HG02623 (cell line): ENCODE data around the gene BCL2.

Experiments
- ATAC-seq: cut with Tn5 transposase; IDR thresholded peaks from one replicate; pipeline ENCODE4 v1.9.1; 2021; ENCODE audit warnings: moderate library complexity; ENCODE audit not compliant: unreplicated experiment

Gene BCL2

DNA sequence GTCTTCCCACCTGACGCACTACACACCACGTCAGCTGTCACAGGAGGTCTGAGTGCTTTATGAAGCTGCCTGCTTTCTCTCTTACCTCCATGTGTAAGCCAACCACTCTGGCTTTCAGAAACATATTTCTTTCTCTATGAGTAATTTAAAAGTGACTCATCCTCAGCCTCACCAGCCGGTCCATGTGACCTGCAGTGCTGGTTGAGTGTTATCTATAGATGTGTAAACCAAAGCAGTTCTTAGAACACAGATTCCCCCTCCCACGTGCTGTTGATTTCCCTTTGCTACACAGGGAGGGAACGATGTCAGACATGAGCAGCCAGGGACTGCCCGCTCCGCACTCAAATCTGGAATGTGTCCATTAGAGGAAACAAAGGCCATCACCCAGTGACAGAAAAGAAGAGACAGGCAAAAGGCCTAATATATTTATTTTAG, 157.8 kb downstream of the BCL2 start:
- peak; percentile 46 for ATAC-seq

DNA sequence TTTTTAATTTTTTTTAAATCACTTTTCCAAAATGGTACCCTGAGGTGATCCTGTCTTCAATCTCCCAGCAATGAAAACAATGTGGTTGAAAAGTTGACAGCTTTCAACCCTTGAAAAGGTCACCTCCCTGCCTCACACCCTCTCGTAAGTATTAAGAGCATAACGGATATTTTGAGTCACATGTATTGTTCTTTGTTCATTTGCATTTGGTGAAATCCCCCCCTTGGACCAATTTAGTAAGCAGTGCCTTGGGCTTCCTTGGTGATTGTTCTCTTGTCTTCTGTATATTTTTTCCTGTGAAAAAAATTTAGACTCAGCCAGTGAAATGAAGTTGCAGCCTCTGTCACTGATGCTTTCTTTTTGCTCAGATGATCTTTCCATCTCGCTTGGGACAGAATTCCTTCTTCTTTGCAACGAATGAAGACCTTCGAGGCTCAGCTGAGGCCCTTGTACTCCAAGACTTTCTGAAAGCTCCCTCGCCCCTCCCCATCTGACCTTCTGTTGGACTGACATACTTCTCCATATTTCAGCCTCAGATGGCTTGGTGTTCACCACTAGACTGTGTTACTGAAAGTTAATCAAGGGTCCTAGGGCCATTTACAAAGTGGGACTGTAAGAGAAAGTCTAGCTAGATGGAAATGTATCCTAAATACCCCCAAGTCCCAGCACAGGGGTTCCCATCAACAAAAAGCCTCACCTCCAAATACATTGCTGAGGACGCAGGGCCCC, 158.4 kb downstream of the BCL2 start:
- peak; percentile 22 for ATAC-seq

GRCh38 chr18:63160172-63160995, 159.2 kb downstream of the BCL2 start:
- no peak for ATAC-seq

- ATAC-seq: no peak
Measured at GRCh38 chr18:63159590-63159989, 160.0 kb downstream of the BCL2 start.

GRCh38 chr18:63158676-63159291, 160.8 kb downstream of the BCL2 start:
- ATAC-seq: no peak

GRCh38 chr18:63158012-63158631, 161.4 kb downstream of the BCL2 start:
- ATAC-seq: no peak

DNA sequence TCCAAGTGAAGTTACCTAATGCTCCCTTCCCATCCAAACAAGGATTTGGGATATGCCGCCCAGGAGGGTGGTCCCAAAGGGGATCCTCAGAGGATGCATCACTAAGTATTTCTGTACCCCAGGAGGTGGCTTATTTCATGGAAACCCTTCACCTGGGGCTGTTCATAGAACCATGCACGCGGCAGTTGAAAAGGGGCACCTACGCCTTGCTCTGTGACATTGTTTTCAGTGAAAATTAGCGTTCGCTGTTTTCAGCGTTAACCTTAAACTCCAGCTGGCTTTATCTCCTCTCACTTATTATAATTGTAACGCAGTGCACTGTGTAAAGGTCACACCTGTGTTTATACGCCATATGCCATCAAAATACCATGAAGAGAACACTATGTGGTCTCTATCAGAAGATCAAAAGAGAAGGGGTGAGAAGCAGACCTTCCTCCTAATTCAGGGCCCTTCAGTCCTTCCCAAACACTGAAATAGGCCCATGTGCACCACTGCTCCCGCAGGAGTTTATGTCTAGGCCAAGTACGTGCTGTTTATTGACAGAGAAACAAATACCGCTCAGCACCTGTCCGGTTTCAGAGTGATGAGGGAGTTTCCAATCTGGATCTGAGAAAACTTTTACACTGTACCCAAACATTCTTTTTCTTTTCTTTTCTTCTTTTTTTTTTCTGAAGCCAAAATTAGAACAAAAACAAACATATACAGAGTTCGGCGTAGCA, 162.1 kb downstream of the BCL2 start:
- ATAC-seq: peak; percentile 14

- no peak for ATAC-seq
Measured at GRCh38 chr18:63155910-63156773, 163.4 kb downstream of the BCL2 start.

DNA sequence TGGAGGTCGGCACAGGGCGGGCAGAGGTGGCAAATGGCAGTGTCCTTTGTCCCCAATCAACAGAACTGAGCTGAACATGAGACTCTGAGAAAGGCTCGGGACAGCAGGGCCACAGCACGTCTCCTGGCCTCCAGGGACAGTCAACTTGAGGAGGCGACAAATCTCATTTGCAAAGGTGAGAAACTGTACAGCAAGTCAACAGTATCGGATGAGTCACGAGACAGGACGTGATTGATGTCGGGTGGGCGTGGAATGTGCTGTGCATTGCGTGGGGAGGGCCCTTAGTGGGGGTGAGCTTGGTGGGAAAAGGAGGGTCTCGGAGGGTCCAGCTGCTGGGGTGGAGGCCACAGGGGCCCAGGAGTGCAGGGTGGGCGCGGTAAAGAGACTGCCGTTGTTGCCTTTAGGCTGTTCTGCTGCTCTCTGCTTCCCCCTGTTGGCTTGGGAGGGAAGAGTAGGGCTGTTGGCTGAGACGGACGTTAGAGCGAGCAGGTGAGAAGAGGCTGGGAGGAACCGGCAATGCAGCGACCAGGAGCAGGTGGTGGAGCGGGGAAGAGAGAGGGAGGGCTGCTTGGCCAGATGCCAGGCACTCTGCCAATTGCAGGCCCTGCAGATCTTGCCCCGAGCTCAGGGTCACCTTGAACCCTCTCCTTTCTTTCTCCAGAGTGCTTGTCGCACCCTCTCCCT, 164.3 kb downstream of the BCL2 start:
- ATAC-seq: peak; percentile 23

GRCh38 chr18:63154350-63155152, 165.0 kb downstream of the BCL2 start:
- no peak for ATAC-seq

GRCh38 chr18:63152791-63153190, 166.8 kb downstream of the BCL2 start:
- no peak for ATAC-seq

DNA sequence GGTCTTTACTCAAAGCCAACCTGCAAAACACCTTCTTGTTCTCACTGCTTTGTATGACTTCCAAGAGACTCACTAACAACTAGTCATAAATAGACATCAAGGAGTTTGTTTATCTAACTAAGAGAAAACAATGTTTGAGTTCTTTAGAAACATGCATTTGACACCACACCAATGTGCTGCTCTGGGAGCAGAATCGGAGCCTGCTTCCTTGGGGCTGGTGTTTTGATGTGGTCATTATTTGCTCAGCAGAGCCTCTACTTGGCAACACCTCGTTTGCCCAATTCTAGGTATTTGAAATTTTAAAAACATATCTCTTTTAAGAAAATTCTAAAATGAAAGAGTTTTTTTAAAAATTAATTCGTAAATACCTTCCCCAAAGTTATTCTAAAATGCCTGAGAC, 167.5 kb downstream of the BCL2 start:
- no peak for ATAC-seq

DNA sequence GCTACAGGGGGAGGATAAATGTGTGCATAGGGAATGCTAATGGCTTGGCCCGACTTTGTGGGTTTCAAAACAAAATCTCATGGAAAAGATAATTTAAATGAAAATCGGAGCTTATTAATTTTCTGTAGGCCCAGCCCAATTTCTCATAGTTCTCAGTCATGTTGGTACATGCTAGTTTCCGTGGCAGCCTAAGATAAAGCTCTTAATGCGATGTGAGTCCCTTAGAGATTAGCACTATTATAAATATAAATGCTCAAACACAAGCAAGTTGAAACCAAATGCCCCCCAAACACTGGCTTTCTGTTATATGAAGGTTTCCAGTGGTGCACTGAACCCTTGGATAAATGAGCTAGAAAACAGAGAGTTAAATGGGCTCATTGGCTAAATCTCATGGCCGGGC, 168.0 kb downstream of the BCL2 start:
- no peak for ATAC-seq

GRCh38 chr18:63150942-63151421, 168.6 kb downstream of the BCL2 start:
- ATAC-seq: no peak

GRCh38 chr18:63150326-63150725, 169.2 kb downstream of the BCL2 start:
- no peak for ATAC-seq

- no peak for ATAC-seq
Measured at GRCh38 chr18:63149302-63149587, 170.3 kb downstream of the BCL2 start.

- ATAC-seq: no peak
Measured at GRCh38 chr18:63148449-63149301, 170.9 kb downstream of the BCL2 start.

- no peak for ATAC-seq
Measured at GRCh38 chr18:63147973-63148372, 171.6 kb downstream of the BCL2 start.
